ENCODE results near the gene LHPP.
A peak's percentile ranks its signal among the peaks of the same experiment; 100 is the strongest.

The LHPP gene

DNA sequence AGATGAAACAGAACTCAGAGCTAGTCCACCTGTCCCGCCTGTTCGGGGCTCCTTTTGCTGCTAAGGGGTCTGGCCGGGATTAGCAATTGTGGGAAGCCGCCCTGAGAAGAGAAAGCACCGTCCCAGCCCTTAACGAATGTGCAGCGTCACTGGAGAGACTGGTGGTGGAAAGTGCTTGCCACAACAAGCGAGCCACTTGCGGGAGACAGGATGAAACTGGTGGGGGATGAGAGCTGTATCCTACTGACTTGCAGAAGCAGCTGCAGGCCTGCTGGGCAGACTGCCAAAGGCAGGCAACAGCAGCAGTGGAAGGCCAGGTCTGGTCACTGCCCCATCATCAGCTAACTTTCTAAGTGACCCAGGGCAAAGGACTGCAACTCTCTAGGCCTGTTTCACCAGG is 187.1 kb downstream of the LHPP start:
- DNase-seq, result peak; percentile 47 to 68

GRCh38 chr10:124649214-124649613 is 187.6 kb downstream of the LHPP start:
- peak; percentile 59 to 72 for DNase-seq

GRCh38 chr10:124650263-124650662 is 188.6 kb downstream of the LHPP start:
- no peak for DNase-seq

- DNase-seq, result no peak
Observed at GRCh38 chr10:124650820-124651401, 189.3 kb downstream of the LHPP start.

DNA sequence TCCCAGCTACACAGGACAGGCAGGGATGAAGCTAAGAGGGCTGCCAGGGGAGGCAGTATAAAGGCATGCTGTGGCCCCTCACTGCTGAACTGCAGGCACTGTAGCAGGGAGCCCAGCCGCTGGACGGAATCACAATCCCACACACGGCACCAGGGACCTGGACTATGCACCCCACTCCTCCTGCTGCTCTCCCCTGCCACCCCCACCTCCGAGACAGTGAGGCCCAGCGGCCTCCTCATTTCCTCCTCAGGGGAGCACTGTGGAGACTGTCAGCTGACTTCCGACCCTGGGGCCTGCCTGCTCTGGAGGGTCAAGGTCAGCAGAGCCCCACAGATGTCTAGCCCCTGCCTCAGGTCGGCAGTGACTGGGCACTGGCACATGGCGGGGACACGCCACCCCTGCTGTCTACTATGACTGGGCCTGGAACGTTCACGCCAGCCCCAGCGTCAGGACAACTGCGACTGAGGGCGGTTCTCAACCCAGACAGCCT is 189.8 kb downstream of the LHPP start:
- DNase-seq, result no peak

DNA sequence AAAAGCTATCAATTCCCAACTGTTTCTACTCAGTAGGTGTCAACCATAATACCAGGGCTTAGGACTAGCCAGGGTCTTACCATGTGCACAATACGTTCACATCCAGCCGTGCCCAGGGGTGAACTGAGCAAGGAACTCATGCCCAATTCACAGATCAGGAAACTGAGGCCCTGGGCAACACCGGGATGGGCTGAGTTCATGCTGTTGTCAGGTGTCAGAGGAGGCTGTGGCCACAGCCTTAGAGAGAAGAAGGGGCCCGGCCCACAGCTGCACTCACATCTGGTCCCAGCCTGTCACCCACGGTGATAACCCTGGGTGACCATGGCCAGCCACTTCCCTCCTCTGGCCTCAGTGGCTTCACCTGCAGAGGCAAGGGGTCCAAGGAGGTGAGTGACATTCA is 190.6 kb downstream of the LHPP start:
- DNase-seq, result no peak

DNA sequence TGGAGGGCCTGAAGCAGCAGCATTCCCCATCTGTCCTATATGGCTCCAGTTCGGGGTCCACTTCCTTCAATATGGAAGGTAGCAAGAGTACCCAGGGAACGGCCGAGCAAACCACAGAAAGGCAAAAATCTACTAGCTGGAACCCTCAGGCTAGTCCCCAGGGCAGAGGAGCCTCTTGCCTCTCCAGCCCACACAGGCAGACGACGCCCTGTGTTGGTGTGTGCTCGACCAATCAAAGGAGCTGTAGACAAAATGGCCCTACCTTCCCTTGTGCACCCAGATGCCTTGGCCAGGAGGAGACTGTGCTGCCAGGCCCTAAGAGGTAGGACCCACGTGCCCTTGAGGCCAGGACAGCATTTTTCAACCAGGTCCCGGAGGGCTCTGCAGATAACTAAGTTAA is 191.1 kb downstream of the LHPP start:
- no peak for DNase-seq

GRCh38 chr10:124653311-124653710 is 191.7 kb downstream of the LHPP start:
- no peak for DNase-seq

DNA sequence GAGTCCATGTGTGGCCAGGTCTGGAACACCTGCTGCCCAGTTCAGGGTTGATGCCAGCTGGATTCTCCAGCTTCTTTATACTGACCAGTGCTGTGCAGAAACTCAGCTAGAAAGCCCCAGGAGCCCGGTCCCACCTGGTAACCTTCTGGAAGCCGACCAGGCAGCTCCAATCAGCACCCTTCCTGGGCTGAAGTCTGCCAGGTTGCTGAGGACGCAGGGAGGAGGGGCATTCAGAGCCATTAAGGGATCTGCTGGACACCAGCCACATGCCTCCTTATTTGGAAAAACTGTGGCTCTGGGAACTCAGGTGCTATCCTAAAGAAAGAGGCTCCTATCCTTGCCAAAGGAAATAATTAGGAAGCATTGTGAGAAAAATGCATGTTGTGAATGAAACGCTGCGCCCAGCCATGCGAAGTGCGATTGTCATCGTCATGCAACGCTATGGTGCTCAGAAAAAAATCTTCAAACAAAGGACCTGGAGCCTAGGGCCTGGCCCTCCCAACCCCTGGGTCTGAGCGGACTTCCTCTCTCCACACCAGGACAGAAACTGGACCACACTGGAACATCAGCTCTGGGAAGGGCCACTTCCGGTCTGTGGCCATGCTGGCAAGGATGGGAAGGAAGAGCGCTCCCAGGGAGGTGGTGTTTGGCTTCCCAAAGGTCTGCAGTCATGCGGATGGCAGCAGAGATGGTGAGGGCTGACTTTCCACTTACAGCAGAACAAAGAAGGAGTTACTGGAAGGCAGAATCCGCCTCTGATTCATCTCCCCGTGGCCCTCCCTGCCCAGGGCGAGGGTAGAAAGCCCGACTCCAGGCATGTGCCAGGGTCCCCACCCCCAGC is 192.4 kb downstream of the LHPP start:
- no peak for DNase-seq

DNA sequence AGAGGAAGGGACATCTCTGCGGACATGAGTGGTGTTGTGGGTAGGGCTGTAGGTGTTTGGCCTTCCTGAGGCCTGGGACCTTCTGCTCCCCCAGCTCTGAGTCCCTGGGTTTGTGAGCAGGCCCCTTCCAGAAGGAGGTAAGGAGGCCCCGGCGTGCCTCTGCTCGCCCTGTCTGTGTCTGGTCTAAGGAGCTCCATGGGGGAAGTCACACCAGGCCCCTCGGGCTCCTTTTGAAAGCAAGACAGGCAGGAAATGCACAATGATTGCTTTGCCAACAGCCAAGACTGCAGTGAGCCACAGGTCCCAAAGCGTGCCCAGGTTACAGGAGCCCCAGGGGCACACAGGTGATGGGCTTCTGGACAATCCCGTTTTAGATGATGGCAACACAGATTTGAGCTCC is 193.1 kb downstream of the LHPP start:
- DNase-seq, result no peak

DNA sequence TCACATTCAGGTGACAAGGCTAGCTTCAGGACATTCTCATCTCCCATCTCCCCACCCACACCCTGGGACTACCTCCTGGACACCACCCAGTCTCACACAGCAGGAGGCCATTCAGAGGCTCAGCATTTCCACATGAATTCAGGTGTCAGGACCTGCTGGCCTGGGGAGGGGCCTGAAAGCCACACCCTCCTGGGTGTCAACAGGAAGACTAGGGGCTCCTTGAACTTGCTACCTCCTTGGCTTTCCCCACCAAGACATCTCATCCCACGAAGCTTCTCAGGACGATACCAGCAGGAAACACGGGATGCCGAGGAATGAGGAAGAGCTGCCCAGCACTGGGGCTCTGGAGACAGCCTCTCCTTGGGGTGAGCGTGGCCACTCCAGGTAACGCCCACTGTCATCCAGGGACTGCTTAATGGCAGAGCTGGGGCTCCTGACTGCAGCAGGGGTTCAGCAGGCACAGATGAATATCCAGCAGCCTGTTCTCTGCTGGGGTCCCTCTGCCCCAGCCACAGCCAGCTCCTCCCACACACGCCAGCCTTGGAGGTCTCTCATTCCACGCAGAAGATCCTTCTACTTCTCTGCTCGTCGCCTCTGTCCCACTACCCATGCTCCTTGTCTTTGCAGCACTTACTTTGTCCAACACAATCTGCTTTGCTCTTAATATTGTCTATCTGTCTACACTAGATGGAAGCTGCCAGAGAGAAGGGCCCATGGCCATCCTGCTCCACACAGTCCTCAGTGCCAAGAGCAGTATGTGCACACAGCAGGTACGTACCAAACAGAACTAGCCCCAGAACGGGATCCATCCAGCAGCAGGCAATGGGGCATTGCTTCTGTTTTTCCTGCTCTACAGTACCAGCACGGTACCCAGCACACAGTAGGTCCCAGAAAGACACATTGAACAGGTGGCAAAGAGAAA is 193.8 kb downstream of the LHPP start:
- DNase-seq, result no peak

DNA sequence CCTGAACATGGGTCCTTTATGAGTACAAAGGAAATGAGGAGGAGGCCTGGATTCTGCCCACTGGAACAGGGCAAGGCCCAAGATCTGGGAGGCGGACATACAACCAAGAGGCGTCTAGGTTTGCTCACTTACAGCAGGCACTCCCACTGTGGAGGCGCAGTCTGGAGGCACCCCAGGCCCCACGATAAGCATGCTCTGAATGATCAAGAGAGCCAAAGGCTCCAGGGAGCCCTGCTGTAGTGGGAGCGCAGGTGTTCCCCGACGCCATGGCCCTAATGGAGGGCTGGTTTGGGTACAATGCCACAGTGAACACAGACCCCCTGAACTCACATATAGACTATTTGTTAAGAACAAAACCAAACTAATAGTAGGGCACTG is 194.5 kb downstream of the LHPP start:
- no peak for DNase-seq

DNA sequence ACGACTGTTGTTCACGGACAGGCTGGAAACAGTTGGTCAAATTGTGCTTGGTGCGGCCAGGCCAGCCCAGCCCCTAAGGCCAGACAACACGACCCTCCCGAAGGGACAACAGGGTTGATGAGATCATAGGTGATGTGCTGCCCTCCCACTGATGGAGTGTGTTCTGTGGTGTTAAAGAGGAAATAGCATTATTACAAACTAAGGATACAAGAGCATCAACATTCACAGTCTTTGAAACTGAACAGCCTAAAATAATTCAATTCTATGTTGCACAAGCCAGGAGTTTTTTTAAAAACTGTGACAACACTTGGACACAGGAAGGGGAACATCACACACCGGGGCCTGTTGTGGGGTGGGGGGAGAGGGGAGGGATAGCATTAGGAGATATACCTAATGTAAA is 194.9 kb downstream of the LHPP start:
- DNase-seq, result no peak

DNA sequence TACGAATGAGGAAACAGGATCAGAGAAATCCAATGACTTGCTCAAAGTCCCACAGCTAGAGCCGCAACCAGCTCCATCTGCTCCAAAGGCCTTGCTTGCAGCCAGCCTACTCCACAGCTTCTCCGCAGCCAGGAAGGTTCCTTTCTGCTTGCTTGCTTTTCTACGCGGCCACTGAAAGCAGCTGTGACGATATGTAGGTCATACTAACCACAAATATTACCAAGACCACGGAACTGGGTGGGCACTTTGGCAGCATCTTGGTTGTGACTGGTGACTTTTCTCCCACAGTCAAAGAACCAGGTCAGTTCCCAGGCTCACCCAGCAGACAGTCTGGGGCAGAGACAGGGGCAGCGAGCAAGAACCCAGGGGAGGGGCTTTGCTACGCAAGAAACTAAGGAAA is 196.2 kb downstream of the LHPP start:
- DNase-seq, result no peak

DNA sequence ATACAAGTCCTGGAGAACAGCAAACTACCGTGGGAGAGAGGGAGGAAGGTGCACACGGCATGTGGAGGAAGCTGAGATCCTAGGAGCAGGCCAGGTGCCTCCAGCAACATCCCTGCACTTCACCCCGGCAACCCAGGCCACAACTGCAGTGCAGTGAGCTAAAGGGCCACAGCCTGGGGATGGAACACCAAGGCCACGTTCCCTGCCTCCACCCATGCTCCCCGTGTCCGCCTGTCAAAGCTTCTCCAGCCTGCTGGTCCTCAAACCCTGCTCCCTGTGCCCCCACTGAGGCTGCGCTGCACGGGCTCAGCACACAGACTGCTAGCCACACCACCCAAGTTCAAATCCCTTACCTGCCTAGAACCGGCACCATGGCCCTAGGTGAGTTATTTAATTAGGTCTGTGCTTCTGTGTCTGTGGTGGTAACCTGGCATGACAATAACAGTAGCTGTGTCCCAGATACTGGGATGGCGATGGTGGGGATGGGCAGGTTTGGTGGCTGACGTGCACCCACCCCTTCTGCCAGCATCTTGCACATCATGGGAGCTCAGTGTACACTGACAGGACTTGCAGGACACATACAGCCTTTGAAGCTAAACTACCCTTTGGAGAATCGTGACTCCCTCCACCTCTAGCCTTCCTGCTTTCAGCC is 197.1 kb downstream of the LHPP start:
- DNase-seq, result no peak

DNA sequence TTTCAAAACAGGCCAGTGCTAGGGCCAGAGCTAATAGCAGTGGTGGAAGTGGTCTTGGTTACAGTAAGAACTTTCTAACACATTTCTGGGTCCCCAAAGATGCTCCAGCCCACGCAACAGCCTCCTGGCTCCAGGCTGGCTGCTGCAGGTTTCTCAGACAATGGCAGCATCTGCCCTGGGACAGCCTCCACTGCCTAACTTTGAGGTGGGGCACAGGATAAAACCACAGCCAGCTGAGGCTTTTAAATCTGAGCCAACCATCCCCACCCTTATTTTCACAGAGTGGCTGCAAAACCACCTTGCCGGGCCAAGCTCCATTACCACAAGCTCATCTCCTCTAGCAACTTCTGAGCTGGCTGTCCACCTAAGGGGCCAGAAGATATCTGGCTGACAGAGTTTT is 197.8 kb downstream of the LHPP start:
- no peak for DNase-seq

DNA sequence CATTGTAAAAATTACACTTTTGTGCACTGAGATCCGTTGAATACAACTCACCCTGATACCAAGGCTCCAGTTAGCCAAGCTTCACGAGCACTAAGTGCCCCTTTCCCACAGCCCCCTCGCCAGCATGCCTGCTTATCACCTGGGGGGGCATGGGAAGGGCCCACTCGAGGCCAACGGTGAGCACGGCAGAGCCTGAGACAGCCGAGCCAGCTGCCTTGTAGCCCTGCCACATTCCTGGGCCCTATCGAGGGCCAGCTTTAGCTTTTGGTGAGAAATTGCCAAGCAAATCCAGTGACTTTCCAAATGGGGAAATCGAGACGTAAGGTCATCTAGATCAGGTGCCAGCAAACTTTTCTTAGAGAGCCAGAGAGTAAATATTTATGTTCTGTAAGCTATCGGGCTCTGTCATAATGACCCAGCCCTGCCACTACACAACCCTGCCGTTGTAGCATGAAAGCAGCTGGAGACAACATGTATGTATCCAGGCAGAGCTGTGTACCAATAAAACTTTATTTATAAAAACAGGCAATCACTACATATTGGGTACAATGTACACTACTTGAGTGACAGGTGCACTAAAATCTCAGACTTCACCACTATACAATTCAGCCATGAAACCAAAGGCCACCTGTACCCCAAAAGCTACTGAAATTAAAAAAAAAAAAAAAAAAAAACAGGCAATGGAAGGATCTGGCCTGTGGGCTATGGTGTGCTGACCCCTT is 198.9 kb downstream of the LHPP start:
- no peak for DNase-seq

- no peak for DNase-seq
Observed at GRCh38 chr10:124661660-124662180, 200.1 kb downstream of the LHPP start.

GRCh38 chr10:124663228-124663627 is 201.6 kb downstream of the LHPP start:
- no peak for DNase-seq

All from hippocampal formation (tissue), 2 donors.